Measurements from ENCODE around the gene ACKR4.
"Not testable (repeated sequence)": the region's sequence is repeated elsewhere in the genome, so short reads cannot be mapped to it uniquely, and the experiment has no call there.

Gene ACKR4

DNA sequence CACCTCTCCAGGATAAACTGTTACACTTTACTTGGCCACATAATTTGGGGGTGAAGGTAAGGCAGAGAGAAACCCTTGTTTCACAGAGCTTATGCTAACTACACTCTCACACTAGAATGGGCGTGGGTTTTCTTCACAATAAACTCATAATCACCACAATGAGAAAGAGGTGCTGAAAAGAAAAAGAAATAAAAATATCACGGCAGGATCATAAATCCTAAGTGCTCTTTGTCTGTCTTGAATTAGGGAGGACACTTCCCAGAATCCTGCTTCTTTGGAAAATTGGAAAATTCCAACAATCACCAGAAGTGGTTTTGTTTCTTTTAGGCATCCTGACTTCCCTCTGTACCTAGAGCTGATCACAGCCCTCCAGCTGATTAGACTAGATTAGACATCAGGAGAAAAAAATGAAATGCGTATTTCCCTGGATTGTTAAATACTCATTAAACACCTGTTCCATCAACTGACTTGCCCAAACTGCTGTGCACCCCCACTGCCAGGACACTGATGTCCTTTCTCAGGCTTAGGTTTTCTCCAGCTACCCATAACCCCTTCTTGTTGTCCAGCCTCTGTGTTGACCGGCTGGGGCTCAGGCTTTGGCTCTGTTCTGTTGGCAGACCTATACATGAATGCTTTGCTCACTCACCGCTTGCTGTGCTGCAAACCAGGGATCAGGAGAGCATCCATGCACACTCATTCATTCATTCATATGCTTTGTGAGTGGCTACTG, 41.6 kb upstream of the ACKR4 start:
- ChIA-PET CTCF (no interaction called here), POLR2A (ENCODE audit: low non-redundant PET) (no interaction called here)
- DNase-seq (ENCODE audit: low spot score) = no peak
- H3K27ac ChIP-seq = no peak overlapping the region
- TF ChIP-seq, protein P1, sequence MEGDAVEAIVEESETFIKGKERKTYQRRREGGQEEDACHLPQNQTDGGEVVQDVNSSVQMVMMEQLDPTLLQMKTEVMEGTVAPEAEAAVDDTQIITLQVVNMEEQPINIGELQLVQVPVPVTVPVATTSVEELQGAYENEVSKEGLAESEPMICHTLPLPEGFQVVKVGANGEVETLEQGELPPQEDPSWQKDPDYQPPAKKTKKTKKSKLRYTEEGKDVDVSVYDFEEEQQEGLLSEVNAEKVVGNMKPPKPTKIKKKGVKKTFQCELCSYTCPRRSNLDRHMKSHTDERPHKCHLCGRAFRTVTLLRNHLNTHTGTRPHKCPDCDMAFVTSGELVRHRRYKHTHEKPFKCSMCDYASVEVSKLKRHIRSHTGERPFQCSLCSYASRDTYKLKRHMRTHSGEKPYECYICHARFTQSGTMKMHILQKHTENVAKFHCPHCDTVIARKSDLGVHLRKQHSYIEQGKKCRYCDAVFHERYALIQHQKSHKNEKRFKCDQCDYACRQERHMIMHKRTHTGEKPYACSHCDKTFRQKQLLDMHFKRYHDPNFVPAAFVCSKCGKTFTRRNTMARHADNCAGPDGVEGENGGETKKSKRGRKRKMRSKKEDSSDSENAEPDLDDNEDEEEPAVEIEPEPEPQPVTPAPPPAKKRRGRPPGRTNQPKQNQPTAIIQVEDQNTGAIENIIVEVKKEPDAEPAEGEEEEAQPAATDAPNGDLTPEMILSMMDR (conservative IDR thresholded peaks at IDR 0.05; ENCODE audit: low read depth) = no peak

GRCh38 chr3:132556036-132556386, 41.1 kb upstream of the ACKR4 start:
- CTCF ChIA-PET; POLR2A ChIA-PET (ENCODE audit: low non-redundant PET); H3K27ac ChIP-seq; DNase-seq (ENCODE audit: low spot score): not testable (repeated sequence)

- ChIA-PET CTCF (no interaction called here), POLR2A (ENCODE audit: low non-redundant PET) (no interaction called here)
- no peak for DNase-seq (ENCODE audit: low spot score)
- TF ChIP-seq, protein P1 (conservative IDR thresholded peaks at IDR 0.05; ENCODE audit: low read depth) = no peak
- no peak overlapping the region for H3K27ac ChIP-seq
These were observed 40.4 kb upstream of the ACKR4 start for GRCh38 chr3:132556508-132557159.

- CTCF ChIA-PET = no interaction called here
- TF ChIP-seq, protein P1 (conservative IDR thresholded peaks at IDR 0.05; ENCODE audit: low read depth) = no peak
- H3K27ac ChIP-seq = no peak overlapping the region
- POLR2A ChIA-PET (ENCODE audit: low non-redundant PET) = no interaction called here
- no peak for DNase-seq (ENCODE audit: low spot score)
These were observed 36.1 kb upstream of the ACKR4 start for GRCh38 chr3:132561003-132561402.

DNA sequence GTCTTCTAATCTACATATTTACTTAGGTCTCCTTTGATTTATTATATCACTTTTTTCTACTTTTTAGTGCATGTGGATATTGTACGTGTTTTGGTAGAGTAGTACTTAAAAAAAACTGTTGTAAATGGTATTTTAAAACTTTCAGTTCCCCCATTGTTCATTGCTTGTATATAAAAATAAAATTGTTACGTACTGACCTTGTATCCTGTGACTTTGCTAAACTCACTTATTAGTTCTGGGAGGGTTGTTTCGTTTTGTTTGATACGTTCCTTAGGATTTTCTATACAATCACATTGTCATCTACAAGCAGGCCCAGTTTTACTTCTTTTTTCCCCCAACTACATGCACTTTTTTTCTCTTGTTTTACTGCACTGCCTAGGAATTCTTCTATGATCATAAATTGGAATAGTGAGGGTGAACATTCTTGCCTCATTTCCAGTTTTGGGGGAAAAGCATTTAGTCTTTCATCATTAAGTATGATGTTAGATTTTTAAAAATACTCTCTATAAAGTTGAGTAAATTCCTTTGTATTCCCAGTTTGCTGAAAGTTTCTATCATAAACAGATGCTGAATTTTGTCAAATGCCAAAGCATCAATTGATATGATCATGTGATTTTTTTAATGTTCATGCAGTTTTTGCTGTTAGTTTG, 33.5 kb upstream of the ACKR4 start:
- CTCF ChIA-PET = no interaction called here
- no peak overlapping the region for H3K27ac ChIP-seq
- POLR2A ChIA-PET (ENCODE audit: low non-redundant PET) = no interaction called here
- TF ChIP-seq, protein P1 (conservative IDR thresholded peaks at IDR 0.05; ENCODE audit: low read depth) = no peak
- DNase-seq (ENCODE audit: low spot score) = no peak

- POLR2A ChIA-PET (ENCODE audit: low non-redundant PET) = no interaction called here
- CTCF ChIA-PET = no interaction called here
- TF ChIP-seq, protein P1 (conservative IDR thresholded peaks at IDR 0.05; ENCODE audit: low read depth) = no peak
- H3K27ac ChIP-seq = no peak overlapping the region
- DNase-seq (ENCODE audit: low spot score) = no peak
These were observed 33.0 kb upstream of the ACKR4 start for GRCh38 chr3:132564070-132564465.

- H3K27ac ChIP-seq = no peak overlapping the region
- TF ChIP-seq, protein P1 (conservative IDR thresholded peaks at IDR 0.05; ENCODE audit: low read depth) = no peak
- CTCF ChIA-PET = interaction anchor here (0.6 kb wide), 1 partner anchor 15 kb away, joined by 3 read pairs; no protein-coding TSS in a partner anchor
- no peak for DNase-seq (ENCODE audit: low spot score)
- POLR2A ChIA-PET (ENCODE audit: low non-redundant PET) = no interaction called here
These were observed 28.6 kb upstream of the ACKR4 start for GRCh38 chr3:132568422-132568821.
